ENCODE measurements around the gene BZW2. TPM values are rescaled to one million over a fixed set of nuclear protein-coding genes. Genes with fewer than 3 reads are reported as not detected.

BZW2 gene
- total RNA-seq, 1 experiment from 2014 or later, result 85.4 TPM

GRCh38 chr7:16684935-16685334 lies 39.0 kb downstream of the BZW2 start:
- CTCF ChIA-PET, result interaction anchor here (0.6 to 2.4 kb wide), 3 partner anchors 10 to 732 kb away, joined by 3 to 12 read pairs (median 5); no protein-coding TSS in a partner anchor
- BruUV-seq (replicated peaks), result no TSS peak
- H3K4me1 Mint-ChIP-seq (ENCODE audit: insufficient read depth, unreplicated experiment), result no peaks in the 10 kb centered on the region
- peak overlapping the region; percentile 41 for H3K27ac Mint-ChIP-seq (ENCODE audit: low read depth, unreplicated experiment)
- intact Hi-C loops (cut with micrococcal nuclease), result loop anchor here (5.0 kb wide), 1 partner anchor 83 kb away; no protein-coding TSS in a partner anchor
- no peak for DNase-seq (ENCODE audit: unreplicated experiment)
- POLR2A ChIA-PET, result interaction anchor here (1.3 kb wide), 1 partner anchor 39 kb away, joined by 3 read pairs; the partner anchor contains the start of gene BZW2
- no peaks in the 10 kb centered on the region for H3K27me3 Mint-ChIP-seq (ENCODE audit: insufficient read depth, unreplicated experiment)
- TF ChIP-seq, protein P1, sequence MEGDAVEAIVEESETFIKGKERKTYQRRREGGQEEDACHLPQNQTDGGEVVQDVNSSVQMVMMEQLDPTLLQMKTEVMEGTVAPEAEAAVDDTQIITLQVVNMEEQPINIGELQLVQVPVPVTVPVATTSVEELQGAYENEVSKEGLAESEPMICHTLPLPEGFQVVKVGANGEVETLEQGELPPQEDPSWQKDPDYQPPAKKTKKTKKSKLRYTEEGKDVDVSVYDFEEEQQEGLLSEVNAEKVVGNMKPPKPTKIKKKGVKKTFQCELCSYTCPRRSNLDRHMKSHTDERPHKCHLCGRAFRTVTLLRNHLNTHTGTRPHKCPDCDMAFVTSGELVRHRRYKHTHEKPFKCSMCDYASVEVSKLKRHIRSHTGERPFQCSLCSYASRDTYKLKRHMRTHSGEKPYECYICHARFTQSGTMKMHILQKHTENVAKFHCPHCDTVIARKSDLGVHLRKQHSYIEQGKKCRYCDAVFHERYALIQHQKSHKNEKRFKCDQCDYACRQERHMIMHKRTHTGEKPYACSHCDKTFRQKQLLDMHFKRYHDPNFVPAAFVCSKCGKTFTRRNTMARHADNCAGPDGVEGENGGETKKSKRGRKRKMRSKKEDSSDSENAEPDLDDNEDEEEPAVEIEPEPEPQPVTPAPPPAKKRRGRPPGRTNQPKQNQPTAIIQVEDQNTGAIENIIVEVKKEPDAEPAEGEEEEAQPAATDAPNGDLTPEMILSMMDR (IDR thresholded peaks at IDR 0.05; ENCODE audit: unreplicated experiment), result no peak
- H3K4me3 Mint-ChIP-seq (ENCODE audit: unreplicated experiment), result no peak overlapping the region
- H3K9me3 Mint-ChIP-seq (ENCODE audit: unreplicated experiment), result no peaks in the 10 kb centered on the region
- H3K36me3 Mint-ChIP-seq (ENCODE audit: insufficient read depth, unreplicated experiment), result peaks cover 83% of the 10 kb centered on the region

DNA sequence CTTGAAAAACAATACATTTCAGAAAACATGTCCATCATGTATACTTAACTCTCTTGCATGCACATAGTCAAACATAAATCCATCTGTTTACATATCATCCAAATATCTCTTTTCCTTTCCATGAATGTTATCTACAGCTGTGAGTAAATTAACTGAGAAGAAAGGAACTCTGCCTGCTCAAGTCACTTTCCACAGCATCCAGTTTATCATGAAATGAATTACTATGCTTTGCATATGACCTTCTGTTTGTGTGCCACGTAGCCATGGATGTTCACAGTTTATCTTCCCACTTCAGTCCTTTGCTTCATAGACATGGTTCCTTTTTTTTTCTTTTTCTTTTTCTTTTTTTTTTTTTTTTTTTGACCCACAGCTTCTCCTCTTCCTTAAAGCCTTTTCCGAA lies 39.6 kb downstream of the BZW2 start:
- CTCF ChIA-PET, result interaction anchor here (0.6 to 2.4 kb wide), 3 partner anchors 10 to 732 kb away, joined by 3 to 12 read pairs (median 3); no protein-coding TSS in a partner anchor
- DNase-seq (ENCODE audit: unreplicated experiment), result no peak
- H3K9me3 Mint-ChIP-seq (ENCODE audit: unreplicated experiment), result no peaks in the 10 kb centered on the region
- no peaks in the 10 kb centered on the region for H3K4me1 Mint-ChIP-seq (ENCODE audit: insufficient read depth, unreplicated experiment)
- BruUV-seq (replicated peaks), result no TSS peak
- peaks cover 81% of the 10 kb centered on the region for H3K36me3 Mint-ChIP-seq (ENCODE audit: insufficient read depth, unreplicated experiment)
- no peak overlapping the region for H3K27ac Mint-ChIP-seq (ENCODE audit: low read depth, unreplicated experiment)
- intact Hi-C loops (cut with micrococcal nuclease), result loop anchor here (5.0 kb wide), 1 partner anchor 83 kb away; no protein-coding TSS in a partner anchor
- POLR2A ChIA-PET, result interaction anchor here (1.3 kb wide), 1 partner anchor 39 kb away, joined by 3 read pairs; the partner anchor contains the start of gene BZW2
- no peaks in the 10 kb centered on the region for H3K27me3 Mint-ChIP-seq (ENCODE audit: insufficient read depth, unreplicated experiment)
- H3K4me3 Mint-ChIP-seq (ENCODE audit: unreplicated experiment), result no peak overlapping the region
- TF ChIP-seq, protein P1 (IDR thresholded peaks at IDR 0.05; ENCODE audit: unreplicated experiment), result no peak

GRCh38 chr7:16688249-16688648 lies 42.3 kb downstream of the BZW2 start:
- no peaks in the 10 kb centered on the region for H3K9me3 Mint-ChIP-seq (ENCODE audit: unreplicated experiment)
- no TSS peak for BruUV-seq (replicated peaks)
- H3K36me3 Mint-ChIP-seq (ENCODE audit: insufficient read depth, unreplicated experiment), result peaks cover 76% of the 10 kb centered on the region
- H3K27ac Mint-ChIP-seq (ENCODE audit: low read depth, unreplicated experiment), result no peak overlapping the region
- TF ChIP-seq, protein P1 (IDR thresholded peaks at IDR 0.05; ENCODE audit: unreplicated experiment), result no peak
- H3K4me1 Mint-ChIP-seq (ENCODE audit: insufficient read depth, unreplicated experiment), result no peaks in the 10 kb centered on the region
- peak; percentile 16 for DNase-seq (ENCODE audit: unreplicated experiment)
- no peaks in the 10 kb centered on the region for H3K27me3 Mint-ChIP-seq (ENCODE audit: insufficient read depth, unreplicated experiment)
- CTCF ChIA-PET, result interaction anchor here (0.6 to 2.0 kb wide), 3 partner anchors 7 to 229 kb away, joined by 3 to 12 read pairs (median 4); no protein-coding TSS in a partner anchor
- POLR2A ChIA-PET, result interaction anchor here (1.1 kb wide), 1 partner anchor 42 kb away, joined by 3 read pairs; the partner anchor contains the start of gene BZW2
- H3K4me3 Mint-ChIP-seq (ENCODE audit: unreplicated experiment), result no peak overlapping the region
- intact Hi-C loops (cut with micrococcal nuclease), result loop anchor here (5.0 kb wide), 1 partner anchor 86 kb away; no protein-coding TSS in a partner anchor

DNA sequence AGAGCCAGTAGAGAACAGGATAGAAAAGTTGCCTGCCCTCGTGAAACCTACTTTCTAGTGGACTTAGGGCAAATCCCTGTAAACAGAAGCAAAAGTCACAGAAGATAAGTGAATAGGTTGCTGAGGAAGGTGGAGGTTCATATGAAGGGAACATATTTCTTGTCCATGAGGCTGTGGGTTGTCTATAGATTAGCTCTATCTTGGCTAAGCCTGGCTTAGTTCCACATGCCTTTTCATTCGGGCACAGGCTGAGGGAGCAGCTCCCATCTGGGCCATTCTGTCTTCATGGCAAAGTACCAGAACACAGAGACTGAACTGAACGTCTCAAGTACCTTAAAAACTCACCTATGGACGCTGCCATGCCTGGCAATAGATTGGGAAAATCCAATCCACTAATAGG lies 45.3 kb downstream of the BZW2 start:
- Mint-ChIP-seq H3K27ac (ENCODE audit: low read depth, unreplicated experiment) (no peak overlapping the region), H3K4me1 (ENCODE audit: insufficient read depth, unreplicated experiment) (no peaks in the 10 kb centered on the region), H3K9me3 (ENCODE audit: unreplicated experiment) (no peaks in the 10 kb centered on the region), H3K27me3 (ENCODE audit: insufficient read depth, unreplicated experiment) (no peaks in the 10 kb centered on the region), H3K4me3 (ENCODE audit: unreplicated experiment) (no peak overlapping the region), H3K36me3 (ENCODE audit: insufficient read depth, unreplicated experiment) (peaks cover 76% of the 10 kb centered on the region)
- ChIA-PET CTCF (interaction anchor here (1.1 to 2.1 kb wide), 2 partner anchors 47 to 227 kb away, joined by 3 to 9 read pairs; no protein-coding TSS in a partner anchor), POLR2A (interaction anchor here (0.6 to 0.9 kb wide), 4 partner anchors 12 to 620 kb away, joined by 3 to 4 read pairs (median 3); partner anchors contain the start of genes ANKMY2 and BZW2)
- BruUV-seq (replicated peaks), result no TSS peak
- no peak for DNase-seq (ENCODE audit: unreplicated experiment)
- TF ChIP-seq, protein P1 (IDR thresholded peaks at IDR 0.05; ENCODE audit: unreplicated experiment), result no peak
- intact Hi-C loops (cut with micrococcal nuclease), result no loop called here
